BE2C (cell line): ENCODE results near the gene IL32.
"Not testable (repeated sequence)": the region's sequence is repeated elsewhere in the genome, so short reads cannot be mapped to it uniquely, and the experiment has no call there.

Experiments
- DNase-seq: peaks from one replicate; pipeline ENCODE4 v3.0.0-alpha.2; 2020
- H3K27me3 ChIP-seq: fragments of 250-450 bp; sonication (Bioruptor Pico); 2 replicates; pipeline ENCODE4 v1.5.1; 2020; ENCODE audit warnings: mild to moderate bottlenecking
- H3K36me3 ChIP-seq: fragments of 250-450 bp; sonication (Bioruptor Pico); 2 replicates; pipeline ENCODE4 v1.5.1; 2020; ENCODE audit warnings: mild to moderate bottlenecking
- H3K4me1 ChIP-seq: fragments of 250-450 bp; sonication (Bioruptor Pico); 2 replicates; pipeline ENCODE4 v1.5.1; 2020
- H3K4me3 ChIP-seq: 2 replicates; pipeline ENCODE4 v1.5.1; 2011; ENCODE audit warnings: low read depth, low read length
- H3K9me3 ChIP-seq: fragments of 250-450 bp; sonication (Bioruptor Pico); 2 replicates; pipeline ENCODE4 v1.5.1; 2020
- TF ChIP-seq, protein P1 (sequence below): IDR thresholded peaks from 2 replicates; pipeline ENCODE4 v1.5.1; 2012; ENCODE audit warnings: mild to moderate bottlenecking, low read depth, low read length

IL32 gene

GRCh38 chr16:3047387-3047720, 18.1 kb upstream of the IL32 start:
- Histone ChIP-seq H3K9me3 (0 out of 2 replicates have a peak, but pooled peaks cover 3% of the 10 kb centered on the region), H3K27me3 (peaks cover 92% of the 10 kb centered on the region), H3K36me3 (no peaks in the 10 kb centered on the region), H3K4me3 (no peak overlapping the region), H3K4me1 (no peaks in the 10 kb centered on the region)
- no peak for DNase-seq
- TF ChIP-seq, protein P1, sequence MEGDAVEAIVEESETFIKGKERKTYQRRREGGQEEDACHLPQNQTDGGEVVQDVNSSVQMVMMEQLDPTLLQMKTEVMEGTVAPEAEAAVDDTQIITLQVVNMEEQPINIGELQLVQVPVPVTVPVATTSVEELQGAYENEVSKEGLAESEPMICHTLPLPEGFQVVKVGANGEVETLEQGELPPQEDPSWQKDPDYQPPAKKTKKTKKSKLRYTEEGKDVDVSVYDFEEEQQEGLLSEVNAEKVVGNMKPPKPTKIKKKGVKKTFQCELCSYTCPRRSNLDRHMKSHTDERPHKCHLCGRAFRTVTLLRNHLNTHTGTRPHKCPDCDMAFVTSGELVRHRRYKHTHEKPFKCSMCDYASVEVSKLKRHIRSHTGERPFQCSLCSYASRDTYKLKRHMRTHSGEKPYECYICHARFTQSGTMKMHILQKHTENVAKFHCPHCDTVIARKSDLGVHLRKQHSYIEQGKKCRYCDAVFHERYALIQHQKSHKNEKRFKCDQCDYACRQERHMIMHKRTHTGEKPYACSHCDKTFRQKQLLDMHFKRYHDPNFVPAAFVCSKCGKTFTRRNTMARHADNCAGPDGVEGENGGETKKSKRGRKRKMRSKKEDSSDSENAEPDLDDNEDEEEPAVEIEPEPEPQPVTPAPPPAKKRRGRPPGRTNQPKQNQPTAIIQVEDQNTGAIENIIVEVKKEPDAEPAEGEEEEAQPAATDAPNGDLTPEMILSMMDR: no peak

DNA sequence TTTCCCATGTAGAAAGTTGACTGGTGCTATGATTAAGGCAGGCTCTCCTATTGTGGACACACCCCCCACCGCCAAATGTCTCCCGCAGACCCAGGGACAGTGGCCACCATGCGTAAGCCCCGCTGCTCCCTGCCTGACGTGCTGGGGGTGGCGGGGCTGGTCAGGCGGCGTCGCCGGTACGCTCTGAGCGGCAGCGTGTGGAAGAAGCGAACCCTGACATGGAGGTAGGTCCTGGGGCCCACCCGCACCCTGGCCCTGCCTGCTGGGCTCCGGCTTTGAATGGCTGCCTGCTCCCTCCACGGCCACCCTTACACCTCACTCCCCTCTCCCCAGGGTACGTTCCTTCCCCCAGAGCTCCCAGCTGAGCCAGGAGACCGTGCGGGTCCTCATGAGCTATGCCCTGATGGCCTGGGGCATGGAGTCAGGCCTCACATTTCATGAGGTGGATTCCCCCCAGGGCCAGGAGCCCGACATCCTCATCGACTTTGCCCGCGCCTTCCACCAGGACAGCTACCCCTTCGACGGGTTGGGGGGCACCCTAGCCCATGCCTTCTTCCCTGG, 15.4 kb upstream of the IL32 start:
- Histone ChIP-seq H3K4me1 (no peaks in the 10 kb centered on the region), H3K36me3 (no peaks in the 10 kb centered on the region), H3K9me3 (0 out of 2 replicates have a peak, but pooled peaks cover 3% of the 10 kb centered on the region), H3K4me3 (no peak overlapping the region), H3K27me3 (peaks cover 65% of the 10 kb centered on the region)
- no peak for DNase-seq
- TF ChIP-seq, protein P1: no peak

- Histone ChIP-seq H3K36me3 (no peaks in the 10 kb centered on the region), H3K4me3 (no peak overlapping the region), H3K9me3 (no peaks in the 10 kb centered on the region), H3K4me1 (no peaks in the 10 kb centered on the region), H3K27me3 (peaks cover 60% of the 10 kb centered on the region)
- no peak for DNase-seq
- TF ChIP-seq, protein P1: no peak
Measured at GRCh38 chr16:3050487-3050886, 15.0 kb upstream of the IL32 start.

DNA sequence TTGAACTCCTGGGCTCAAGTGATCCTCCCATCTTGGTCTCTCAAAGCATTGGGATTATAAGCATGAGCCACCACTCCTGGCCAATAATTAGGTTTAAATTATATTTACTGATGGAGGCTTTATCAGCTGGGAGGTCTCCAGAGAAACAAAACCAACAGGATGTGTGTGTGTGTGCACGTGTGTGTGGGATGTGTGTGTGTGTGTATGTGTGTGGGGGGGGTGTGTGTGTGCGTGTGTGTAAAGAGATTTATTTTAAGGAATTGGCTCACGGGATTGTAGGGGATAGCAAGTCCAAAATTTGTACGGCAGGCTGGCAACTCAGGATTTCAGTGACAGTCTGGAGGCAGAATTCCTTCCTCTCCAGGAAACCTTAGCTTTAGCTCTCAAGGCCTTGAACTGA, 14.4 kb upstream of the IL32 start:
- Histone ChIP-seq H3K4me1 (no peaks in the 10 kb centered on the region), H3K9me3 (no peaks in the 10 kb centered on the region), H3K27me3 (peaks cover 55% of the 10 kb centered on the region), H3K36me3 (no peaks in the 10 kb centered on the region), H3K4me3 (no peak overlapping the region)
- no peak for DNase-seq
- TF ChIP-seq, protein P1: no peak

DNA sequence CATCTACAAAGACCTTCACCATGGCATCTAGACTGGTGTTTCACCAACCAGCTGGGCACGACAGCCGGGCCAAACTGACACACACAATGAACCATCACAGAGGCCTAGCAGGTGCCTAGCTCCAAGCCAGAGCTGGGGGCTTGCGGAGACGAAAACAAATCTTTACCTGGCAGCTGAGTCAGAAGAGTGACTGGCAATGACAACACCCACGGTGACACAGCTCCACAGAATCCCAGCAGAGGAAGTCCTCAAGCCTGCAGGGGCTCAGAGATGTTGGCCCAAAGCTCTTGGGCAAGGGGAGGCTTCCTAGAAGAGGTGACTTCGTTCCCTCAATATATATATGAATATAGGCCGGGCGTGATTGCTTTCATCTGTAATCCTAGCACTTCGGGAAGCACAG, 13.9 kb upstream of the IL32 start:
- TF ChIP-seq, protein P1: no peak
- no peaks in the 10 kb centered on the region for H3K4me1 ChIP-seq
- H3K4me3 ChIP-seq: no peak overlapping the region
- no peak for DNase-seq
- no peaks in the 10 kb centered on the region for H3K9me3 ChIP-seq
- H3K27me3 ChIP-seq: peaks cover 50% of the 10 kb centered on the region
- H3K36me3 ChIP-seq: no peaks in the 10 kb centered on the region

GRCh38 chr16:3052571-3053329, 12.7 kb upstream of the IL32 start:
- not testable (repeated sequence) for DNase-seq, H3K4me1 ChIP-seq

GRCh38 chr16:3053330-3053710, 12.1 kb upstream of the IL32 start:
- not testable (repeated sequence) for H3K36me3 ChIP-seq, H3K4me3 ChIP-seq, H3K4me1 ChIP-seq, H3K9me3 ChIP-seq, DNase-seq
- peaks cover 35% of the 10 kb centered on the region for H3K27me3 ChIP-seq

More at GRCh38 chr16:3052571-3053329, 12.7 kb upstream of the IL32 start:
- not testable (repeated sequence) for H3K9me3 ChIP-seq, H3K36me3 ChIP-seq, H3K4me3 ChIP-seq
- peaks cover 38% of the 10 kb centered on the region for H3K27me3 ChIP-seq
